Keratinocyte (primary cell): ENCODE results near the gene CHMP1B. TPM values are rescaled to one million over a fixed set of nuclear protein-coding genes. Genes with fewer than 3 reads are reported as not detected.

Source experiments
- DNase-seq: peaks from one replicate; pipeline ENCODE4 v3.0.0-alpha.2; 2011; ENCODE audit warnings: low read depth, missing footprints, low spot score
- FAIRE-seq: peaks from 2 replicates; lab custom pipeline; 2011; peaks lifted over from hg19 to GRCh38; lab: Jason Lieb, UNC
- H2AFZ ChIP-seq: 2 replicates; pipeline ENCODE4 v1.6.0; 2012; ENCODE audit warnings: low read length, control low read depth, inconsistent platforms; ENCODE audit not compliant: control insufficient read depth
- H3K27ac ChIP-seq: 2 replicates; pipeline ENCODE4 v1.5.1; 2011; ENCODE audit warnings: low read length; ENCODE audit not compliant: control insufficient read depth, insufficient read depth
- H3K27me3 ChIP-seq: 3 replicates; pipeline ENCODE4 v1.6.0; 2011; ENCODE audit warnings: low read length; ENCODE audit not compliant: control insufficient read depth, insufficient read depth; ENCODE audit errors: extremely low read depth
- H3K36me3 ChIP-seq, 2 experiments: 2 replicates in 1 of 2; 3 replicates in 1 of 2; pipeline ENCODE4 v1.5.1; 2011; ENCODE audit warnings: low read length in 2 of 2, mild to moderate bottlenecking in 1 of 2; ENCODE audit not compliant: control insufficient read depth in 2 of 2, insufficient read depth in 2 of 2; ENCODE audit errors: extremely low read depth in 1 of 2
- H3K4me1 ChIP-seq: 3 replicates; pipeline ENCODE4 v1.5.1; 2011; ENCODE audit warnings: low read length; ENCODE audit not compliant: control insufficient read depth, insufficient read depth; ENCODE audit errors: extremely low read depth
- H3K4me2 ChIP-seq: 3 replicates; pipeline ENCODE4 v1.6.0; 2011; ENCODE audit warnings: low read depth, low read length; ENCODE audit not compliant: control insufficient read depth, insufficient read depth; ENCODE audit errors: extremely low read depth
- H3K4me3 ChIP-seq, 3 experiments: fragments of 200-600 bp in 1 of 3; sonication (generic) in 1 of 3; 2 replicates in 2 of 3; 3 replicates in 1 of 3; pipeline ENCODE4 v1.5.1; 2011 to 2016; ENCODE audit warnings: low read length in 3 of 3, mild to moderate bottlenecking in 3 of 3, control low read depth in 2 of 3, inconsistent platforms in 1 of 3, low read depth in 1 of 3, mixed read lengths in 1 of 3, mixed run types in 1 of 3, moderate library complexity in 1 of 3; ENCODE audit not compliant: control insufficient read depth in 2 of 3, insufficient read depth in 2 of 3; ENCODE audit errors: extremely low read depth in 1 of 3
- H3K79me2 ChIP-seq: 2 replicates; pipeline ENCODE4 v1.6.0; 2012; ENCODE audit warnings: low read length; ENCODE audit not compliant: control insufficient read depth, insufficient read depth
- H3K9ac ChIP-seq: 3 replicates; pipeline ENCODE4 v1.6.0; 2011; ENCODE audit warnings: low read length; ENCODE audit not compliant: control insufficient read depth, insufficient read depth; ENCODE audit errors: extremely low read depth
- H3K9me1 ChIP-seq: 3 replicates; pipeline ENCODE4 v1.6.0; 2011; ENCODE audit warnings: low read length; ENCODE audit not compliant: control insufficient read depth, insufficient read depth; ENCODE audit errors: extremely low read depth
- H3K9me3 ChIP-seq: 2 replicates; pipeline ENCODE4 v1.5.1; 2012; ENCODE audit warnings: low read depth, low read length; ENCODE audit not compliant: control insufficient read depth
- H4K20me1 ChIP-seq: 3 replicates; pipeline ENCODE4 v1.6.0; 2011; ENCODE audit warnings: low read length; ENCODE audit not compliant: control insufficient read depth, insufficient read depth; ENCODE audit errors: extremely low read depth
- EZH2 ChIP-seq: IDR thresholded peaks from one replicate; pipeline ENCODE4 v1.6.1; 2012; ENCODE audit warnings: inconsistent platforms, mild to moderate bottlenecking, low read length, moderate library complexity
- dilution Hi-C: fragments of 300-500 bp; cut with MboI; formaldehyde crosslinking; loops from one replicate; pipeline ENCODE4 v1.7.0; 2020; ENCODE audit warnings: low sequenced_read_pairs; ENCODE audit not compliant: extremely low pct_ligation_motif_present
- polyA plus RNA-seq, 5 experiments: library from polyadenylated mRNA; depleted of rRNA in 3 of 5; stranded (reverse) in 3 of 5; stranded (forward) in 1 of 5; unstranded in 1 of 5; fragments of >200 nt; gene quantifications; 1 replicate in 1 of 5; 2 replicates in 3 of 5; 3 replicates in 1 of 5; pipeline versions ENCODE4 v1.2.1 to v1.2.3, GENCODE V29; 2011 to 2012; ENCODE audit warnings: missing spikeins in 2 of 5, low read depth in 1 of 5, low replicate concordance in 1 of 5
- TF ChIP-seq, protein P1 (sequence below), 3 experiments: IDR thresholded peaks in 1 of 3; conservative IDR thresholded peaks in 1 of 3; optimal IDR thresholded peaks in 1 of 3; 2 replicates in 2 of 3; 3 replicates in 1 of 3; pipeline versions ENCODE3 to v1.5.1; 2011; ENCODE audit warnings: low read length in 3 of 3, mild to moderate bottlenecking in 3 of 3, moderate library complexity in 2 of 3, control low read depth in 1 of 3, inconsistent platforms in 1 of 3; ENCODE audit not compliant: insufficient read depth in 2 of 3; ENCODE audit errors: extremely low read depth in 1 of 3

The CHMP1B gene
- polyA plus RNA-seq, 1 donor (not counting 4 experiments of a cell fraction or from before 2014, with no cell fraction given) = 54.7 TPM

DNA sequence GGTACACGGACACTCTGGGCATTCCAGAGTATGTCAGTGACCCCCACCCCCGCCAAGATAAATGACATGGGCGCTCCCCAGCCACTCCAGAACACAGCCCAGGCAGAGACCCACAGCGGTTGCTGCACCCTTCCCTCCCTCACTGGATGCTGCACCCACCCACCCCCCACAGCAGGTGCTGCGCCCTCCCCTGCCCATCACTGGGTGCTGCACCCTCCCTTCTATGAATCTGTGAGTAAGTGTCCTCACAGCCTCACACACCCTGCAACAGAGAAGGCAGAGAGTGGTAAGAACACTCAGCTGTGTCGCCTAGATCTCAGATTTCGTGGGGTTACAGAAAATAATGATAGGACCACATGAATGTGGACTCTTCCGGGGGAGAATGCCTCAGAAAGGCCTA lies 23.5 kb downstream of the CHMP1B start:
- no peak overlapping the region for H2AFZ ChIP-seq
- no peak for FAIRE-seq
- H3K4me1 ChIP-seq = no peaks in the 10 kb centered on the region
- H3K9ac ChIP-seq = no peak overlapping the region
- no peak for DNase-seq
- dilution Hi-C loops = no loop called here
- no peaks in the 10 kb centered on the region for H4K20me1 ChIP-seq
- no peak for TF ChIP-seq EZH2
- TF ChIP-seq, protein P1, sequence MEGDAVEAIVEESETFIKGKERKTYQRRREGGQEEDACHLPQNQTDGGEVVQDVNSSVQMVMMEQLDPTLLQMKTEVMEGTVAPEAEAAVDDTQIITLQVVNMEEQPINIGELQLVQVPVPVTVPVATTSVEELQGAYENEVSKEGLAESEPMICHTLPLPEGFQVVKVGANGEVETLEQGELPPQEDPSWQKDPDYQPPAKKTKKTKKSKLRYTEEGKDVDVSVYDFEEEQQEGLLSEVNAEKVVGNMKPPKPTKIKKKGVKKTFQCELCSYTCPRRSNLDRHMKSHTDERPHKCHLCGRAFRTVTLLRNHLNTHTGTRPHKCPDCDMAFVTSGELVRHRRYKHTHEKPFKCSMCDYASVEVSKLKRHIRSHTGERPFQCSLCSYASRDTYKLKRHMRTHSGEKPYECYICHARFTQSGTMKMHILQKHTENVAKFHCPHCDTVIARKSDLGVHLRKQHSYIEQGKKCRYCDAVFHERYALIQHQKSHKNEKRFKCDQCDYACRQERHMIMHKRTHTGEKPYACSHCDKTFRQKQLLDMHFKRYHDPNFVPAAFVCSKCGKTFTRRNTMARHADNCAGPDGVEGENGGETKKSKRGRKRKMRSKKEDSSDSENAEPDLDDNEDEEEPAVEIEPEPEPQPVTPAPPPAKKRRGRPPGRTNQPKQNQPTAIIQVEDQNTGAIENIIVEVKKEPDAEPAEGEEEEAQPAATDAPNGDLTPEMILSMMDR (optimal IDR thresholded peaks at IDR 0.05 in 1 of 3, IDR thresholded peaks at IDR 0.05 in 1 of 3, conservative IDR thresholded peaks at IDR 0.05 in 1 of 3; ENCODE audit: extremely low read depth in 1 of 3, insufficient read depth in 2 of 3, low read length in 3 of 3) = no peak
- no peaks in the 10 kb centered on the region for H3K27me3 ChIP-seq
- H3K4me2 ChIP-seq = no peak overlapping the region
- H3K4me3 ChIP-seq = no peak overlapping the region
- no peaks in the 10 kb centered on the region for H3K79me2 ChIP-seq
- H3K9me3 ChIP-seq = no peaks in the 10 kb centered on the region
- H3K9me1 ChIP-seq = no peaks in the 10 kb centered on the region
- no peak overlapping the region for H3K27ac ChIP-seq
- H3K36me3 ChIP-seq = no peaks in the 10 kb centered on the region

DNA sequence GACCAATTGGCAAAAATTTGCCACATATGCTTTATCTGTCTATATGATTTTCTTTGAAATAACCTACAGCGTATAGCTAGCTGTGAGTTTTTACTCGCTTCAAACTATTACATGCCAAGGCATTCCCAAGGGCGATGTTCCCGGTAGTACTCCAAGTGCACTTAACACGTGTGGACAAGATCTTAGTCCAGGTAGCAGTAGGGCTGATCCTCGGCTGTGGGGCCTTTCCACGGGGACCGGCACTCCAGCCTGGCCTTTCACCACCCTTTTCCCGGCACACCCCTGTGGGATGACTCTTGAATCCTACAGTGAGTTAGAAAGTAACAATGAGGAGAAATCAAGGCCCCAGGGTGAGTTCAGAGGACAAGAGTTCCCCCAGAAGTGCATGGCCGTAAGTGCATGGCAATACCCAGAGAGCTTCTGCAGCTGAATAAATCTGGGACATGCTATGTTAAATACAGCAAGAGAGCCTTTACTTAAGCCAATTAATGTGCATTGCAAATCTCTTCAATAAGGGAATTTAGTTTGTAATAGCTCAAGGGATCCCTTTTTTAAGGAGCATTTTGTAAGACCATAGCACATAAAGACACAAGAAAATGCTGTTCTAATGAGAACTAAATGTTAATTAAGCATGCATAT lies 26.4 kb downstream of the CHMP1B start:
- Histone ChIP-seq H3K36me3 (no peaks in the 10 kb centered on the region), H3K4me2 (no peak overlapping the region), H3K27me3 (no peaks in the 10 kb centered on the region), H3K9ac (no peak overlapping the region), H2AFZ (no peak overlapping the region), H3K4me3 (no peak overlapping the region), H3K27ac (no peak overlapping the region), H4K20me1 (no peaks in the 10 kb centered on the region), H3K9me3 (no peaks in the 10 kb centered on the region), H3K79me2 (no peaks in the 10 kb centered on the region), H3K9me1 (no peaks in the 10 kb centered on the region), H3K4me1 (no peaks in the 10 kb centered on the region)
- FAIRE-seq = no peak
- DNase-seq = no peak
- dilution Hi-C loops = no loop called here
- no peak for TF ChIP-seq EZH2
- TF ChIP-seq, protein P1 (optimal IDR thresholded peaks at IDR 0.05 in 1 of 3, IDR thresholded peaks at IDR 0.05 in 1 of 3, conservative IDR thresholded peaks at IDR 0.05 in 1 of 3; ENCODE audit: extremely low read depth in 1 of 3, insufficient read depth in 2 of 3, low read length in 3 of 3) = no peak
